Measurements from ENCODE around the gene KDM2A.

KDM2A gene

GRCh38 chr11:67289226-67289650 lies 170.2 kb downstream of the KDM2A start, which contains the start of gene ANKRD13D:
TSS of gene ANKRD13D (plus strand) at chr11:67289303. CDS start at chr11:67289461, 158 bp downstream.
- TF ChIP-seq CTCF (IDR thresholded peaks at IDR 0.05; ENCODE audit: low read depth, low read length): no peak
- DNase-seq (ENCODE audit: extremely low read depth, low read depth): no peak

GRCh38 chr11:67289651-67290479 lies 170.8 kb downstream of the KDM2A start:
- TF ChIP-seq CTCF (IDR thresholded peaks at IDR 0.05; ENCODE audit: low read depth, low read length): no peak
- no peak for DNase-seq (ENCODE audit: extremely low read depth, low read depth)

GRCh38 chr11:67290801-67291200 lies 171.7 kb downstream of the KDM2A start:
- no peak for TF ChIP-seq CTCF (IDR thresholded peaks at IDR 0.05; ENCODE audit: low read depth, low read length)
- no peak for DNase-seq (ENCODE audit: extremely low read depth, low read depth)

GRCh38 chr11:67291481-67292381 lies 172.7 kb downstream of the KDM2A start:
- no peak for TF ChIP-seq CTCF (IDR thresholded peaks at IDR 0.05; ENCODE audit: low read depth, low read length)
- no peak for DNase-seq (ENCODE audit: extremely low read depth, low read depth)

GRCh38 chr11:67292671-67293070 lies 173.6 kb downstream of the KDM2A start:
- DNase-seq (ENCODE audit: extremely low read depth, low read depth): no peak
- TF ChIP-seq CTCF (IDR thresholded peaks at IDR 0.05; ENCODE audit: low read depth, low read length): no peak

- no peak for DNase-seq (ENCODE audit: extremely low read depth, low read depth)
- no peak for TF ChIP-seq CTCF (IDR thresholded peaks at IDR 0.05; ENCODE audit: low read depth, low read length)
Observed at GRCh38 chr11:67293090-67293489, 174.0 kb downstream of the KDM2A start.

- no peak for DNase-seq (ENCODE audit: extremely low read depth, low read depth)
- no peak for TF ChIP-seq CTCF (IDR thresholded peaks at IDR 0.05; ENCODE audit: low read depth, low read length)
Observed at GRCh38 chr11:67295846-67296245, 176.8 kb downstream of the KDM2A start.

Data from AG09319 (cell line).